Fibroblast of skin of right biceps (primary cell): Measurements from ENCODE around the gene TBC1D22A.
A peak's percentile ranks its signal among the peaks of the same experiment; 100 is the strongest.

Experiments used
- DNase-seq: peaks from one replicate; pipeline ENCODE4 v3.0.0-alpha.2; 2013

The TBC1D22A gene

DNA sequence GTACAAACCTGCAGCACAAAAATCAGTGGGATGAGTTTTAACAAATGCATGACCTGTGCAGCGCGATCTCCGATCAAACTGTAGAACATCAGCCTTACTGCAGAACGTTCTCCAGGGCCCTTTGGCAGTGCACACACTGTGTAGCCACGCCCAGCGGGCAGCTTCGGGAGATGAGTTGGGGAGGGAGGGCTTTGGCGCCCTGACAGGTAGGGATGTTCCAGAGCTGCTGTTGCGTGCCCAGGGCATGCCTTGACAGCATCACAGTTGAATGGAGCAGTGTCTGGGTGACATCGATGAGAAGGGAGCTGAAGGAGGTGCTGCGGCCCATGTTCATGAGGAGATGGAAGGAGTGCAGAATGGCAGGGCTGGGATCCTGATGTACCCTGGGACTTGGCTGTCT, 80.2 kb downstream of the TBC1D22A start:
- no peak for DNase-seq

GRCh38 chr22:46843821-46844255, 81.4 kb downstream of the TBC1D22A start:
- no peak for DNase-seq

- DNase-seq = no peak
These were observed 82.3 kb downstream of the TBC1D22A start for GRCh38 chr22:46844606-46845210.

DNA sequence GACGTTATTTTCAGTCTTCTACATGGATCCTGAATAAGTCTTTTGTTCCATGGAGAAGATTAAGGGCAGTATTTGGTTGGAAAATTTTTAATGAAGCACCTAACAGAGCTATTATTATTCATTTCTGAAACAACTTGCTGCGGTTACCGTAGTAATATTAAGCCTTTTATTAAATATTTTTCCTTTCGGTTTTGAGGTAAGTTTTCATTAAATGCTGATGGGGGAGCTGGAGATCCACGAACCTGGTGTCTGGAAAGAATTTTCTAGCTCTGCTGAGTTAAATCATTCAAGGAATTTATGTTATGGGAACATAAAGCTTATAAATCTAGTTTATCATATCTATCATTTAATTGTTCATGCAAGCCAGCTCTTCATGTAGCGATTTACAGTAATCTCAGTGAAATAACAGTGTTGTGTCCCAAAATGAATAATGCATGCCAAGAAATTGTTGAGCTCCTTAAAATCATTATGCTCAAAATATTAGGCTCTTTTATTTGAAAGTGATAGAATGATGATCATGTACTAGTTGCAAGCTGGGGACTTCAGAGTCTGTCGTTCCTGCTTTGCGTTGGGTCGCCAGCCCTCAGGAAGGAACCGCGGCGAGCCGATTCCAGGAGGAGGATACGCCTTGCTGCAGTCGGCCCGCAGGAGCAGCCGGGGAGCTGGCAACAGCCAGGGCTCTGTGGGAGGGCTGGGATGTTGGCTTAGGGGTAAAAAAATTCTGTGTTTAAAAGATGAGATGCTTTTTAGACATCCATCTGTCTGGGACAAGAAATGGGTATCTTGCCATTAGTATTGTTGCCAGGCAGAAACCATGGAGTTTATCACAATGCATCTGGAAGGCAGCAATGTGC, 83.1 kb downstream of the TBC1D22A start:
- DNase-seq = peak; percentile 71

- no peak for DNase-seq
These were observed 83.8 kb downstream of the TBC1D22A start for GRCh38 chr22:46846150-46846831.

DNA sequence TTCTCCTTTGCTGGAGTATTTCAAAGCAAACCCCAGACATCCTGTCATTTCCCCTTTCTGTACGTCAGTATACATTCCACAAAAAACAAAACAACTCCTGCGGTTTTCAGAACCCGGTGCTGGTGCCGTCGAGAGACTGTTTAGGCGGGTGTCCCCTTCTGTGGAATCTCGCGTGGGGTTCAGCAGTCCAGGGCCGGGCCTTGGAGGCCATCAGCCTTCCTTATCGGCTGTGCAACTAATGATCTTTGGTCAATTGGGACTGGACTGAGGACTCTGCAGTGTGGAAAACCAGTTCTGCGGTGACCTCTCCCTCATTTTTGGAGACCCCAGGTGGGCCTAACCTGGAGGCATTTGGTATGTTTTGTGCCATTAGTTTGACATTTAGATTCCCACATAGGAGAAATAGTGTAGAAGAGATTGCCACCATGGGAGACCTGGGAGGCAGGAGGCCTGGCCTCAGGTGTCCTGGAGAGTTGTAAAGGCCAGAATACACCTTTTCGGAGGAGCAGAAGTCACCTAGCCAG, 84.4 kb downstream of the TBC1D22A start:
- DNase-seq = no peak

DNA sequence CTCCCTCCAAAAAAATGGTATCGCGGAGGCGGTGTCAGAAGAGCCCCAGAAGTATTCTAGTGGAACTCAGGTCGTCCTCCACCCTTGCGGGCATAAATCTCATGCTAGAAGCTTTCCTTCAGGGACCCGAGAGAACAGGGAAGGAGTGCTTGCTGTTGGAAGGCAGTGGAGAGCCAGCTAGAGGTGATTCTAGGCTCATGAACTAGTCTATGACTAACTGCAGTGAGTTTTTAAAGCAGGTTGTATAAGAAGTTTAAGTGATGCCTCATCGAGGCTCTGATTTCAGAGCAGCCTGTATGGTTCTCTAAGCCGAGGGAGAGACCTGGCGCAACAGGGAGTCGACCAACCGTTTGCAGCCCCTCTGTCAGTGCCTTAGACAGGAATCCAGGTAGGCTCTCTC, 85.7 kb downstream of the TBC1D22A start:
- peak; percentile 43 for DNase-seq

- DNase-seq = no peak
These were observed 86.7 kb downstream of the TBC1D22A start for GRCh38 chr22:46849101-46849500.

- no peak for DNase-seq
These were observed 87.5 kb downstream of the TBC1D22A start for GRCh38 chr22:46849951-46850350.

GRCh38 chr22:46851311-46851710, 88.9 kb downstream of the TBC1D22A start:
- no peak for DNase-seq

- no peak for DNase-seq
These were observed 89.5 kb downstream of the TBC1D22A start for GRCh38 chr22:46851941-46852340.

DNA sequence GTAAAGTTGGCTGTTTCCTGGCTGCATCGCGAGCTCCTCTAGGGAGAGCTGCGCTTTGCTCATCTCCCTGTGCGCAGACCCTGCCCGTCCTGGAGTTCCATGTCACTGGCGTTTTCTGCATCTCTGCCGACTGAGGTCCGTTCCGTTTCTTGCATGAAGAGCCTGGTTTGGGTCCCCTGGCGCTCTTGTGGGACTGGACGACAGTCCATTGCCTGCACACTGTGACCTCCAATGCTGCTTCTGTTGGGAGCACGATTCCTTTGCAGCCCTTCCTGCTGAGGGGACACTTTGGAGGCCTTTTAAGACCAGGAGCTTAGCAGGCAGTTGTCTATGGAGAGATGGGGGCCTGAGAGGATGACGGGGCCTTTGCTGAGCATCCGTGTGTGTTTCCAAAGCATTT, 90.3 kb downstream of the TBC1D22A start:
- DNase-seq = no peak

GRCh38 chr22:46853191-46853590, 90.7 kb downstream of the TBC1D22A start:
- no peak for DNase-seq

GRCh38 chr22:46854125-46854870, 91.8 kb downstream of the TBC1D22A start:
- DNase-seq = peak; percentile 44

- no peak for DNase-seq
These were observed 93.2 kb downstream of the TBC1D22A start for GRCh38 chr22:46855681-46856080.

GRCh38 chr22:46856661-46857060, 94.2 kb downstream of the TBC1D22A start:
- no peak for DNase-seq

DNA sequence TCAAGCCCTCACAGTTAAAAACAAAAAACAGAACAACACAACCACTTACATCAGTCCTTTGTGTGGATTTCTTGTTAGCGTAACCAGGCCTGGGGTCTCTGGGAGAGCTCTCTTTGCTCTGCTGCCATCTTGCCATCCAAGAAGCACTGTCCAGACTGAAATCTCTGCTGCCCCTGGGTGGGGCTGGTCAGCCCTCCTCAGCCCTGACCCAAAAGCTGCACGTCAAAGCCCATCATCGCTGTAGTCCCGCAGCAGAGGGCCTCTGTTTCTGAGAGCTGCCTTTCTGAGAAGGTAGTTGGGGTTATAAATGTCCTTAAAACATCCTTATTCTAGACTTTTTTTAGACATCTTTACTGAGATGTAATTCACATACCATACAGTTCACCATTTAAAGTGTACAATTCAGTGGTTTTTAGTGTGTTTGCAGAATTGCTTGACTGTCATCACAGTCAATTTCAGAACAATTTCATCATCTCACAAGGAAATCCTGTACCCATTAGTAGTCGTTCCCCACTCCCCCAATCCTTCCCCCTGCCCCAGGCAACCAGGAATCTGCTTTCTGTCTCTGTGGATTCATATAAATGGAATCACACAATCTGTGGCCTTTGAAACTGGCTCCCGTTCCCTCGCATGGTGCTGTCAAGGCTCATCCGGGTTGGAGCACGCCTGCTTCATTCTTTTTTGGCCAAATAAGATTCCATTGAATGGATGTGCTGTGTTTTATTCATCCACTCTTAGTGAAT, 94.9 kb downstream of the TBC1D22A start:
- peak; percentile 56 for DNase-seq

- DNase-seq = no peak
These were observed 95.4 kb downstream of the TBC1D22A start for GRCh38 chr22:46857885-46858143.

GRCh38 chr22:46858181-46858771, 95.8 kb downstream of the TBC1D22A start:
- DNase-seq = no peak

- no peak for DNase-seq
These were observed 98.1 kb downstream of the TBC1D22A start for GRCh38 chr22:46860562-46860961.

- no peak for DNase-seq
These were observed 99.3 kb downstream of the TBC1D22A start for GRCh38 chr22:46861468-46862367.
